Upper lobe of left lung (tissue), 4 donors: ENCODE results near the gene CHADL.

Source experiments
- EP300 ChIP-seq, 4 donors: sonication (generic); formaldehyde crosslinking; IDR thresholded peaks; one replicate each; pipeline ENCODE4 v1.5.1; 2017; ENCODE audit warnings: antibody characterized with exemption in 4 of 4, control low read depth in 2 of 4
- POLR2A ChIP-seq, 4 donors: fragments of 450-650 bp; IDR thresholded peaks; one replicate each; pipeline ENCODE4 v1.5.1; 2016 to 2017; ENCODE audit warnings: antibody characterized with exemption in 4 of 4, mild to moderate bottlenecking in 2 of 4
- TF ChIP-seq, protein P1 (sequence below), 6 experiments: fragments of 450-650 bp in 4 of 6; fragments of 200-600 bp in 2 of 6; sonication (generic) in 2 of 6; IDR thresholded peaks; one replicate each; pipeline ENCODE4 v1.5.1; 2016 to 2019; ENCODE audit warnings: antibody characterized with exemption in 6 of 6

DNA sequence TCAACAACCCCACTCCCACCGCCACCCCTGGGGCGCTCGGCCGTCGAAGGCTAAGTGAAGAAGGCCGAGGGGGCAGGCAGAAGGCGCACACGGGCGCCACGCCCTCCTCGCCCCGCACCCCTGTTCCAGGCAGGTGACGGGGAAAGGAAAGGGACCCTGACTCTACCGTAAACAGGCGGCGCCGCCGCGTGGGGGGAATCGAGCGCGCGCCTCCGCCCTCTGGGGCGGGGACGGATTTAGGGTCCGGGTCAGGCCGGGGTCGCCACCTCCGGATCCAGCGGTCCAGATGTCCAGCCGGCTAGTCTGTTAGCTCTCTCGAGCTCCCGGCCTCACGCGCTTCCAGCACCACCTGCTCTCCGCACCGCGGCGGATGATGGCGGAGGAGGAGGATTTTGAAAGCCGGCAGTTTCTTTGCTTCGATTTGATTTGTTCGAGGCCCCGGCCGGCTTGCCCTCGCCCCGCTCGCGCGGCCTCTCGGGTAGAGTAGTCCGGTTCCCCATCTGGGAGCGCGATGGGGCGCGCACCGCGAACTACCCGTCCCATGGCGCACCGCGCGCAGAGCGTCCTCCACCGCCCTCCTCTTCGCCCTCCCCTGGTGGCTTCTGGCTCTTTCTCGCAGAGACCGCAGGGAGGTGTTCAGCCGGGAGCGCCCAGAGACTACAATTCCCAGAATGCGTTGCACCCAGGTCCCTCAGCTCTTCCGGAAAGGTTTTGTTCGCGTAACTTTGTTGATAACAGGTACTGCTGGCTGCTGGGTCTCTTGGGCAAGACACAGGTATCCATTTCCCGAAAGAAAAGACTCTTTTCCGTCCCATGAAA, 45.3 kb upstream of the CHADL start, which contains the start of gene RANGAP1:
- TF ChIP-seq, protein P1, sequence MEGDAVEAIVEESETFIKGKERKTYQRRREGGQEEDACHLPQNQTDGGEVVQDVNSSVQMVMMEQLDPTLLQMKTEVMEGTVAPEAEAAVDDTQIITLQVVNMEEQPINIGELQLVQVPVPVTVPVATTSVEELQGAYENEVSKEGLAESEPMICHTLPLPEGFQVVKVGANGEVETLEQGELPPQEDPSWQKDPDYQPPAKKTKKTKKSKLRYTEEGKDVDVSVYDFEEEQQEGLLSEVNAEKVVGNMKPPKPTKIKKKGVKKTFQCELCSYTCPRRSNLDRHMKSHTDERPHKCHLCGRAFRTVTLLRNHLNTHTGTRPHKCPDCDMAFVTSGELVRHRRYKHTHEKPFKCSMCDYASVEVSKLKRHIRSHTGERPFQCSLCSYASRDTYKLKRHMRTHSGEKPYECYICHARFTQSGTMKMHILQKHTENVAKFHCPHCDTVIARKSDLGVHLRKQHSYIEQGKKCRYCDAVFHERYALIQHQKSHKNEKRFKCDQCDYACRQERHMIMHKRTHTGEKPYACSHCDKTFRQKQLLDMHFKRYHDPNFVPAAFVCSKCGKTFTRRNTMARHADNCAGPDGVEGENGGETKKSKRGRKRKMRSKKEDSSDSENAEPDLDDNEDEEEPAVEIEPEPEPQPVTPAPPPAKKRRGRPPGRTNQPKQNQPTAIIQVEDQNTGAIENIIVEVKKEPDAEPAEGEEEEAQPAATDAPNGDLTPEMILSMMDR (IDR thresholded peaks at IDR 0.05): peak in 5 of 6 experiments; percentile 13 to 69 (median 37)
- TF ChIP-seq EP300 (IDR thresholded peaks at IDR 0.05) (peak in 1 of 4 donors; percentile 71), POLR2A (IDR thresholded peaks at IDR 0.05) (peak in 3 of 4 donors; percentile 37 to 83 (median 63))
